Activated CD4-positive, alpha-beta T cell treated with anti-CD3 and anti-CD28 coated beads, Interleukin-2, amount 50 U/mL, for 16 hours (primary cell): ENCODE measurements around the gene DTNBP1.

Experiments
- DNase-seq: peaks from one replicate; pipeline ENCODE4 v3.0.0-alpha.2; 2020

The DTNBP1 gene

GRCh38 chr6:15622045-15622740 lies 40.6 kb downstream of the DTNBP1 start:
- DNase-seq: no peak

- peak; percentile 31 for DNase-seq
These were observed 41.4 kb downstream of the DTNBP1 start for GRCh38 chr6:15621203-15622044.

- no peak for DNase-seq
These were observed 42.2 kb downstream of the DTNBP1 start for GRCh38 chr6:15620611-15621010.

- DNase-seq: no peak
These were observed 43.5 kb downstream of the DTNBP1 start for GRCh38 chr6:15619330-15619729.

- DNase-seq: no peak
These were observed 44.1 kb downstream of the DTNBP1 start for GRCh38 chr6:15618685-15619084.

DNA sequence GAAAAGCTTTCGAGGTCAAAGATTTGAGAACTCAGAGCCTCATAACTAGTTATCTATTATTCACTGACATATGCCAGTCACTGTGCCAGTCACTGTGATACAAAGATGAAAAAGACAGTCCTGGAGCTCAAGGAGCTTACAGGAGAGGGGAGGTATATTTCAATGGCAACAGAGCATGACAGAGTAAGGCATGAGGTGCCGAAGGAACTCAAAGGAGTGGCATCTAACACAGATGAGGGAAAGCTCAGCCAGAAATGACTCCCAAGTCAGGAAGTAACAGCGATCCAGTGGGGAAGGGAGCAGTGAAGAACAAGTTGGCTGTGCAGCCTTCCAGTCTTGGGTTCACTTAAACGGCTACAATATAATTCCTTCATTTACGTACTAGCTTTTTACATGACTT lies 46.6 kb downstream of the DTNBP1 start:
- DNase-seq: no peak

DNA sequence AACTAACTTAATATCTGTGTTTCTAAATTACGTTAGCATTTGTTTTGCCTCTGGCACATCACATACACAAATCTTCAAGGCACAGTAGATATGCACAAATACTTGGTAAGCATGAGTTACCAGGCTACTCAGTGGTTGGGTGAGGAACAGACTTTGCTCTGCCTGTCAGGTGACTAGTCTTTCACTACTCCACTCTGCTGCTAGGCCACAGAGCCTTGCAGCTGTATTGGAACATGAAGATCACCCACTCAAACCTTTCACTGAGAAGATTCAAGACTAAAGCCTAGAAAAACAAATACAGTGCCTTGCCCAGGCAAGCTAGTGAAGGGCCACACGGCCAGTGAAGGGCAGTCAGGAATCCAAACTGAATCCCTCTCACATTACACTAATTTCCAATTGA lies 47.0 kb downstream of the DTNBP1 start:
- no peak for DNase-seq

- DNase-seq: no peak
These were observed 48.6 kb downstream of the DTNBP1 start for GRCh38 chr6:15614277-15614676.

- DNase-seq: no peak
These were observed 54.4 kb downstream of the DTNBP1 start for GRCh38 chr6:15608396-15608795.

DNA sequence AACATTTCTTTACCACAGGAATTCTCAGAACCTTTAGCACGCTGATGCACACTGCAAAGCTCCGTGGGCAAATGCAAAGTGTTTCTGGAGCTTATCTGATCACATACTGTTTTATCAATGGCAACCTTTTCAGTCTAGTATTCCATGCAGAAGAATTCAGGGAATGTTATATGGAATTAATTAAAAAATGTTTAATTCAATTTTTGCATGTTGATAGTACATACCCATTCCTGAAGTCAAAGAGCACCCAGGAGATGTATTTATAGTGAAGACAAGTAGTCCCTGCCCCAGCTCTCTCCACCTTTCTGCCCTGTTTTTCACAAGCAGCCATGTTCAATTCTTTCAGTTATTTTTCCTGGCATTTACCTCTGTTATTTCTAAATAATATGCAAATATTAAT lies 55.2 kb downstream of the DTNBP1 start:
- no peak for DNase-seq

GRCh38 chr6:15606347-15606746 lies 56.5 kb downstream of the DTNBP1 start:
- no peak for DNase-seq

DNA sequence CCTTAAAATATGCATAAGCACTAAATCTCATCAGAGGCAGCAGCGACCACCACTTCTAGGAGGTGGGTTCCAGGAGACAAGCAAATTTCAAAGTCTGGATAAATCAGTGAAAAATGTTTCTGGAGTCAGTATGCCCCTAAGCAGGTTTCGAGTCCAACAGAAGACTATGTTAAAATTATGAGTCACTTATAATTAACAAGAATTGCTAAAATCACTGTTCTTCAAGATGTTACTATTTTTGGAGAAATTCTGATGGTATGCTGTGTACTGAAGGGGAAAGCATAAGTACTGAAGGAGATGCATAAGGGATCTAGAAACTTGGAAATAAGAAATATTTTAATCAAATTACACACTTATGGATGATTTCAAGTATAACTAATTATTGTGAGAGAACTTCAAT lies 58.0 kb downstream of the DTNBP1 start:
- no peak for DNase-seq

DNA sequence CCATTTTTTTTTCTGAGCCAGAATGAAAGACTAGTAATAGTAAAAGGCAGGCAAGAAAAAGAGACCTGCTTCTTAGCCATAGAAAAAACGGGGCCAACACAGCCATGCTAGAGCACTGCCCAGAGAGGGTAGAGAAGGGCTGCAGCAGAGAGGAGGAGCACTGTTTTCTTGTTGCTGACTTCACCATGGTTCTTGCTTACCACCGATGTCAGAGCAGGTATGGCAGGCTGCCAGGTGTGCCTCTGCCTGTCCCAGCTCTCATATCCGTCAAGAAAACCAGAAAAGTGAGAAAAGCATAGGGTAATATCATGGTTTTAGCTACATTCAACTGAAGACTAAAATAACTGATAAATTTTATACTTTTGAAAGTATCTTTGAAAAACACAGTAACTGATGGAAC lies 60.7 kb downstream of the DTNBP1 start:
- DNase-seq: no peak

- no peak for DNase-seq
These were observed 64.5 kb downstream of the DTNBP1 start for GRCh38 chr6:15598273-15598798.

DNA sequence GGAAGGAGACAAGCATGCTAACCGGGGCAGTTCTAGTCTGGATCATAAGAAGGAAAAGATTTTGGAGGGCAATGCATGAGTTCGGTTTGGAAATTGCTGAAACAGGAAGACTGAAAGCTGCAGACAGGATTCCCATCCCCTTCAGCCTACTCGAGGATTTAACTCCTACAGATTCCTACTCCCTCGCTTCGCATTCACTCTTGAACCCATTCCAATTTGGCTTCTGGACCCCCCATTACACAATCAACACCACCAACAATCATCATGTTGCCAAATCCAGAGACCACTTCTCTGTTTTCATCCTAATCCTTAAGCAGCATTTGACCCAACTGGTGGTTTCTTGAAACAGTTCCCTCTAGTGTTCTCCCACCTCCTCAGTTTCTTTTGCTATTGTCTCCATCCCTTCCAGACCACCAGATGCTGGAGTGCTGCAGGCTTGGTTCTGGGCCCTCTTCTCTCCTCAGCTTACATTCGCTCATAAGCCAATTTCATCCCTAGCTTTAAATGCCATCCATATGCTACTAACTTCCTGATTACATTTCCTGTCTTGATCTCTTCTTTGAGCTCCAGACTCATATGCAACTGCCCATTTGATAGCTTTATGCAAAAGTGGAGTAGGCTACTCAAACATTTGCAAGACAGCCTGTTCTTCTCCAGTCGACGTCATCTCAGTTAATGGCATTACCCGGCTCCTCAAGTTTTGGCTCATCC lies 66.5 kb downstream of the DTNBP1 start:
- DNase-seq: no peak

- DNase-seq: no peak
These were observed 67.2 kb downstream of the DTNBP1 start for GRCh38 chr6:15595461-15596173.

DNA sequence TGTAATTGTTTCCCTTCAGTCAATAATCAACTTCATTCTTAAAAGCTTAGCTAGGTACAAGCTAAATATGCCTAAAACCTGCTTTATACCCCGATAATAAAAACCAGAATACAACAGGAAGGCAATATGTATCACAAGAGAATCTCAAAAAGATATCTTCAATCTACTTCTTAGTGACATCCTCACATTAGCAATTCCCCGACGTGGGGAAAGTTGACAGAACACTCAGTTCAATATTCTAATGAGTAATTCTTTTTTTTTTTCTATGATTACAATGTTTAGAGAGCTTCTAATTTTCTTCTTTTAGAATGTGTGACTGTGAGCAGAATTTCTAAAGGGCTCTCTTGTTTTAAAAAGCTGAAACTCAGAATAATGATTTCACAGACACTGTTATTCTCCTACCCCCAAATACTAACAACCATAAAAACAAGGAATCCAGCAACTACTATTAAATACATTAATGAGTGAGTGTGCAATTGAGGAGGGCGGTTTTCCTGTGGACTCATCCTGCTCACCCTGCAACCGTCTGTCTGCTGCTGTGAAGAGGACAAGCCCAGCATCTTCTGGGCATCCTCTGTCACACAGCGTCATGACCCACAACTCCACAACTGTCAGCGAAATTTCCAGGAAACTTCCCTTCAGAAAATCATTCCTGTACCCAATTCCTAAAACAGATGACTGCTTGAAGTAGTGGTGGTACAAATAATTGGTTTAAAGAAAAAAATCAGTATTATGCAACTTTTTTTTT lies 68.1 kb downstream of the DTNBP1 start:
- no peak for DNase-seq

- DNase-seq: no peak
These were observed 69.0 kb downstream of the DTNBP1 start for GRCh38 chr6:15593798-15594197.

DNA sequence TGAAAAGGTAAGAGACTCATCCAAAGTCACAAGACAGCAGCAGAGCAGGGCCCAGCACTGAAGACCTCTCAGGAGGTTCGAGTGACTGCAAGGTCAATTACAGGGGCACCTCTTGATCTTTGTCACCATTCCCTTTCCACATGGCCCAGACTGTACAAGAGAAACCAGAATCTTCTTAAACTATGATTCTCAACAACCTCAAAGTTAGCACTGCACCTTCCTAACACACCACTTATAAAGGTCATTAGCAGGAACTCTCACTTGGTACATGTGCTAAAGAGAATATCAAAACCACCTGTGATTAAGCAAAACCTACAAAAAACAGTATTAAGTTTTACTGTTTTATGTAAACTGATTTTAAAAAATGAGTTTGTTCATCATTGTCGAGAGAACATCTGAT lies 70.2 kb downstream of the DTNBP1 start:
- no peak for DNase-seq

DNA sequence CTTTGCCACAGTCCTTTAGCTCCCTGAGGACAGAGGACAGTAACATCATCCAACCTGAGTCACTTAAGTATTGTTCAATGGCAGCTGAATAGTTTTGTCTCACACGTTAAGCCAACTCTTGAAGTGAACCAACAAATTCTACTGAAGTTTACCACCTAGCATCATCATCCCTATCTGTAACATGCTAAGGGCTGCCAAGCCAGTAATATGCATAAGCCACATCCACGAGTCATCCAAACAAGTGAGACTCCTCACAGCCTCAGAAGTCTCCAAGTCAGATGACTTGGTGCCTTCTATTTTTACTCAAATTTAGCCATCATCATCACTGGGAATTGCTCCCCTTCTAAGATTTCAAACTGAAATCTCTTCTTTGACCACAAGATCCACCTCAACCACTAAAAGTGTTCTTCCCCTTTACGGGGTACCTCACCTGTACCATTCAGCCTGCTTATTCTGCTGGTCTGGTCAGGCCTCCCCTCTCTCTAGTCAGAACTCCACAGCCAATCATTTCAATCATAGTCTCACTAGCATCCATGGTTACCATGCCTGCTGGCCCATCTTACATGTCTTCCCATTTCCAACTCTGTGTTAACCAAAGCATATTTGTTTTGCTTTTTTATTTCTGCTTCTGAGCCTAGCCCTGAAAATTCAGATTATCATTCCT lies 73.7 kb downstream of the DTNBP1 start:
- peak; percentile 58 for DNase-seq

GRCh38 chr6:15586503-15586902 lies 76.3 kb downstream of the DTNBP1 start:
- peak; percentile 14 for DNase-seq
